Aorta (tissue), 5 donors: ENCODE results near the gene AXIN2. TPM values are rescaled to one million over a fixed set of nuclear protein-coding genes. Genes with fewer than 3 reads are reported as not detected.

Source experiments
- ATAC-seq: fragments of 200-7000 bp; cut with Tn5 transposase; one replicate; pipeline ENCODE4 v1.9.1; 2022; ENCODE audit warnings: moderate library complexity; ENCODE audit not compliant: low FRiP score
- DNase-seq, 2 donors: peaks; one replicate each; pipeline ENCODE4 v3.0.0-alpha.2; 2020
- H3K27ac ChIP-seq, 2 donors: one replicate each; pipeline ENCODE4 v1.5.1; 2013; ENCODE audit warnings: low read length in 2 of 2, mild to moderate bottlenecking in 2 of 2, moderate library complexity in 2 of 2, control low read depth in 1 of 2, inconsistent platforms in 1 of 2, low read depth in 1 of 2
- H3K27me3 ChIP-seq, 2 donors: one replicate each; pipeline ENCODE4 v1.6.1; 2013; ENCODE audit warnings: control low read depth in 1 of 2, low read length in 1 of 2, mild to moderate bottlenecking in 1 of 2, moderate library complexity in 1 of 2; ENCODE audit not compliant: insufficient read depth in 2 of 2, control insufficient read depth in 1 of 2
- H3K36me3 ChIP-seq, 2 donors: one replicate each; pipeline ENCODE4 v1.6.1; 2013; ENCODE audit warnings: control low read depth in 1 of 2, low read length in 1 of 2, mild to moderate bottlenecking in 1 of 2; ENCODE audit not compliant: insufficient read depth in 2 of 2, control insufficient read depth in 1 of 2
- H3K4me1 ChIP-seq, 2 donors: one replicate each; pipeline ENCODE4 v1.6.1; 2013; ENCODE audit warnings: low read length in 2 of 2, control low read depth in 1 of 2, mild to moderate bottlenecking in 1 of 2, moderate library complexity in 1 of 2; ENCODE audit not compliant: insufficient read depth in 2 of 2, control insufficient read depth in 1 of 2
- H3K4me3 ChIP-seq, 2 donors: one replicate each; pipeline ENCODE4 v1.5.1; 2013; ENCODE audit warnings: low read length in 2 of 2, control low read depth in 1 of 2, mild to moderate bottlenecking in 1 of 2
- H3K9me3 ChIP-seq: one replicate; pipeline ENCODE4 v1.6.1; 2013; ENCODE audit warnings: mild to moderate bottlenecking, low read length; ENCODE audit not compliant: control insufficient read depth
- WGBS, 2 donors: extraction: QIAGEN DNeasy Blood & Tissue Kit; methylation state at CpG; one replicate each; pipeline ENCODE4 v1.1.7; 2013; 5-methylcytosine and 5-hydroxymethylcytosine counted together
- intact Hi-C, 2 donors: fragments of 100-400 bp; cut with DNase I; formaldehyde crosslinking; loops; one replicate each; pipeline versions ENCODE4 v1.14.2 to v1.15.0; 2022
- polyA plus RNA-seq, 2 donors: library from polyadenylated mRNA; stranded (reverse); fragments of 200-250 nt; gene quantifications; one replicate each; pipeline ENCODE4 v1.2.3, GENCODE V29; 2013
- total RNA-seq, 2 donors: library from RNA; stranded (reverse); fragmentation: NEBNext Ultra II Directional; extraction: Animal tissue kit (Norgen Biotek cat#: 25700); gene quantifications; one replicate each; pipeline ENCODE4 v1.2.1, GENCODE V29; 2021
- donor health status: healthy with polysubstance abuse.
- donor health status: Bipolar disorder and iron deficiency.
- donor health status: DM: no; HTN: no; CAD: no.
- donor health status: DM: no; HTN: no; CAD: no.
- donor health status: DM: yes; HTN: yes; CAD: no.

The AXIN2 gene
- total and polyA plus RNA-seq, 4 donors, result 6.3 to 13.8 (median 11.4) TPM

DNA sequence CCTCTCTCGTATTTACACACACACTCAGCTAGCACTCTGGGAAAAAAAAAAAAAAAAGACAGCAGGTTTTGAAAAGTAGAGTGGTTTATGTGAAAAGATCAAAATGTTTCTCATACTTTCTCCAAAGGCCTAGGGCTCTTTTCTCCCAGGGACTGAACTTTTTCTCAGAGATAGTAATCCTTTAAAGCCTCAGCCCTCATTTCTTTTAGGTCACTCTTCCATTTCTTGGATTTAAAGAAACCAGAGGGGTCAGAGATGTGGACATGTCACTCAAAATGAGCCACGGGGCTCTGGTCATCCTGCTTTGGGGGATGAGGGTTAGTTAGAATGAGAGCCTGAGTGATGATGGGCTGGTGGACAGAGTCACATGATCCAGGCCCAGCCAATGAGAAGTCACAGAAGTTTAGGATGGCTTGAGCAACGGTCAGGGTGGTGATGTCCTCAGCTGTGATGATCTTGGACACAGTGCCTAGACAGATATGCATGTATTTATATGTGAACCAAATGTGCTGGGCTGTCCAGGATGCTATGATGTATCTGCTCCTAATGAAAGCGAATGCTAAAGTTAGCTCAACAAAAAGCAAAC, 33.7 kb upstream of the AXIN2 start:
- Histone ChIP-seq H3K4me1 (no peaks in the 10 kb centered on the region), H3K9me3 (no peaks in the 10 kb centered on the region), H3K4me3 (no peak overlapping the region), H3K27ac (no peak overlapping the region), H3K27me3 (no peaks in the 10 kb centered on the region), H3K36me3 (no peaks in the 10 kb centered on the region)
- intact Hi-C loops, result no loop called here
- WGBS, 2 donors, result 72 to 76% methylated on average over 4 of the region's 4 CpGs
- ATAC-seq (no peak), DNase-seq (no peak)

GRCh38 chr17:65593855-65594845, 32.7 kb upstream of the AXIN2 start:
- no peak for ATAC-seq
- H3K36me3 ChIP-seq, result no peaks in the 10 kb centered on the region
- intact Hi-C loops, result no loop called here

GRCh38 chr17:65593092-65593854, 31.8 kb upstream of the AXIN2 start:
- intact Hi-C loops, result no loop called here
- H3K9me3 ChIP-seq, result no peaks in the 10 kb centered on the region
- 86% methylated on average over 19 of the region's 19 CpGs for WGBS, 2 donors
- H3K27me3 ChIP-seq, result no peaks in the 10 kb centered on the region
- H3K36me3 ChIP-seq, result no peaks in the 10 kb centered on the region
- no peak overlapping the region for H3K4me3 ChIP-seq
- H3K4me1 ChIP-seq, result no peaks in the 10 kb centered on the region
- ATAC-seq (no peak), DNase-seq (no peak)
- no peak overlapping the region for H3K27ac ChIP-seq

More at GRCh38 chr17:65593855-65594845, 32.7 kb upstream of the AXIN2 start:
- WGBS, 2 donors, result 67 to 77% methylated on average over 18 of the region's 18 CpGs
- Histone ChIP-seq H3K4me3 (no peak overlapping the region), H3K27ac (no peak overlapping the region), H3K9me3 (no peaks in the 10 kb centered on the region), H3K4me1 (no peaks in the 10 kb centered on the region), H3K27me3 (no peaks in the 10 kb centered on the region)
- no peak for DNase-seq

DNA sequence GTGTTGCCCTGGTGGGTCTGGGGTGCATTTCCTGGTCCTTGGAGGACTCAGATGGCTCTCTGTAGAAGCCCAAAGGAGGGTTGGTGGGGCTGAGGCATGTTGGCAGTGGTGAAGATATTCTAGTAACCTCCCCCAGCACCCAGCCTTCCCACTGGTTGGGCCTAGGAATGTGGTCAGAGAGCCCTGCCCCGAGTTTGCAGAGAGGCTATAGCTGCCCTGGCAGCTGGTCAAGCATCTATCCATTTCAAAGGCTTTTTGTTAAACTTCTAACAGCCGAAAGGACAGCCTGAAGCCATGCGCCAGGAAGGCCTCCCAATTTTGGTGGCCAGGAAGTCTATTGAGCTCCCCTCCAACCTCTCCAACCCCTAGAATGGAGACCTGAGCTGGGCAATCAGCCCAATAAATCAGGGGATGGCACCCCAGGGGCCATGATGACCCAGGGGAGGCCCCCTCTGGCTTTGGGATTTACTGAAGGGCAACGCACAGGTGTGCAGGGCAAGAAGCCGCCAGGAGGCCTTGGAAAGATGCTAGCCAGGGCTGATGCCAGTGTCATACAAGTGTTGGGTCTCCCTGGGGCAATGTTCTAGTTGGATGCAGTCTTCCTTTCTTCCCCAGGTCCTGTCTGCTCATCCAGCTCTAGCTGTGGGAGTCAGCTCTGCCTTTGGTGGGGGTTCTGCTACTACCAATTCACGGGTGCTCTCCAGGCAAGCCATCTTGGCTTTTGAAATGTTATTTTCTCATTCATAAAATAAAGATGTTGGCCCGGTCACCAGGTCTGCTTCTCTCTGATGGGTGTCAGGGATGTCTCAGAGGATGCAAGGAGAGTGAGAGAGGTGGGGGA, 30.9 kb upstream of the AXIN2 start:
- Histone ChIP-seq H3K4me1 (no peaks in the 10 kb centered on the region), H3K27ac (no peak overlapping the region), H3K4me3 (no peak overlapping the region), H3K9me3 (no peaks in the 10 kb centered on the region), H3K36me3 (no peaks in the 10 kb centered on the region), H3K27me3 (no peaks in the 10 kb centered on the region)
- ATAC-seq (no peak), DNase-seq (no peak)
- WGBS, 2 donors, result 95 to 96% methylated on average over 7 of the region's 7 CpGs
- intact Hi-C loops, result no loop called here

DNA sequence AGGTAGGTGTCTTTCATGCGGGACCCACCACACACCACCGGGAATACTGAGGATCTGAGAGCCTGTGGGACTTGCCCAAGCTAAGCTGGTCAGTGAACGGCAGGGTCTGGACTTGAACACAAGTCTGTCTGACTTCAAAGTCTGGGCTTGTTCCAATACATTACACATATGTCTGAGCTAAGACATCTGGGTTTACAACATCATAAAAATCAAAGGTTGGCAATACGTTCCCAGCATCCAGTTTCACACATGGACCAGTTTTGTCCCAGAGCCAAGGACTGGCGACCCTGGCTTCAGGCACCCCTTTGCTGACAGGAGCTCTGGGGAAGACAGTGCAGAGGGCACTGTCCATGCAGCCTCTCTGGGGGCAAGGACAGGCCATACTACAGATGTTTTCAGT, 27.9 kb upstream of the AXIN2 start:
- H3K27me3 ChIP-seq, result no peaks in the 10 kb centered on the region
- 85 to 91% methylated on average over 5 of the region's 5 CpGs for WGBS, 2 donors
- DNase-seq, result no peak

GRCh38 chr17:65588181-65588808, 26.8 kb upstream of the AXIN2 start:
- no peak for DNase-seq
- intact Hi-C loops, result no loop called here
- no peak for ATAC-seq
- no peak overlapping the region for H3K4me3 ChIP-seq
- H3K9me3 ChIP-seq, result no peaks in the 10 kb centered on the region
- no peaks in the 10 kb centered on the region for H3K27me3 ChIP-seq
- peaks cover 0 to 5% of the 10 kb centered on the region in 2 donors for H3K4me1 ChIP-seq
- no peaks in the 10 kb centered on the region for H3K36me3 ChIP-seq
- no peak overlapping the region for H3K27ac ChIP-seq
- WGBS, 2 donors, result 88 to 89% methylated on average over 9 of the region's 9 CpGs

More for the DNA sequence above, 27.9 kb upstream of the AXIN2 start:
- H3K9me3 ChIP-seq, result no peaks in the 10 kb centered on the region
- intact Hi-C loops, result no loop called here
- H3K27ac ChIP-seq, result no peak overlapping the region
- peaks cover 0 to 5% of the 10 kb centered on the region in 2 donors for H3K4me1 ChIP-seq
- no peak overlapping the region for H3K4me3 ChIP-seq
- H3K36me3 ChIP-seq, result no peaks in the 10 kb centered on the region
- no peak for ATAC-seq

DNA sequence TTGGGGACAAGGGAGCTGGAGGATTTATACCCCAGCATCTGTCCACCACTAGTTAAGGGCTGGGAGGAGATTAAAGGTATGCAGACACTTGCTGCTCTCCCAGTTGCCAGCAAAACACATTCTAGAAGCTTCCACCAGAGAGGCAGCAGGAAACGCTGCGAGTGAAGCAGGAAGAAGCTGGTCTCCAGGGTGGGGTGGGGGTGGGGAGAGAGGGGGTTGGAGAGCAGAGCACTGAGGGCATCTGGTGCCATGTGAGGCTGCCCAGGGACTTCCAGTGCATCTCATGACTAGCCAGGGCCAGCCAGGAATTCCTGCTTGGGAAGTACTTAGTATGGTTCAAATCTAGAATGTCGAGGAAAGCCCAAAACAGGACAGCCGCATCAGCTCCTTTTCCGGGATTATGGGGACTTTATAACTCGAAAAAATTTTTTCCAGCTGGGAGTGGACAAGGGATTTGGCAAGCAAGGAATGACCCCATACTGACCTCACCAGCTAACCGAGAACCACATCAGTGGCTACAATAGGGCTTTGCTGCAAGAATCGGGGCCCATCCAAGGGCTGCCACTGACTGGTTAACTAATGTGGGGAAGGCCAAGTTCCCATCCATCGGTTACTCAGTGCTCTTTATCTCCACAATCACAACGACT, 26.2 kb upstream of the AXIN2 start:
- H3K27me3 ChIP-seq, result no peaks in the 10 kb centered on the region

More for the DNA sequence above, 26.2 kb upstream of the AXIN2 start:
- no peaks in the 10 kb centered on the region for H3K36me3 ChIP-seq
- 91 to 93% methylated on average over 10 of the region's 10 CpGs for WGBS, 2 donors
- peaks cover 0 to 5% of the 10 kb centered on the region in 2 donors for H3K4me1 ChIP-seq
- no peak for DNase-seq
- ATAC-seq, result no peak
- H3K27ac ChIP-seq, result no peak overlapping the region
- intact Hi-C loops, result no loop called here
- H3K9me3 ChIP-seq, result no peaks in the 10 kb centered on the region
- H3K4me3 ChIP-seq, result no peak overlapping the region
